HCEC 1CT (cell line): Measurements from ENCODE around the gene CLEC14A.

ENCODE experiments used
- DNase-seq: peaks from one replicate; pipeline ENCODE4 v3.0.0-alpha.2; 2017

Gene CLEC14A, protein sequence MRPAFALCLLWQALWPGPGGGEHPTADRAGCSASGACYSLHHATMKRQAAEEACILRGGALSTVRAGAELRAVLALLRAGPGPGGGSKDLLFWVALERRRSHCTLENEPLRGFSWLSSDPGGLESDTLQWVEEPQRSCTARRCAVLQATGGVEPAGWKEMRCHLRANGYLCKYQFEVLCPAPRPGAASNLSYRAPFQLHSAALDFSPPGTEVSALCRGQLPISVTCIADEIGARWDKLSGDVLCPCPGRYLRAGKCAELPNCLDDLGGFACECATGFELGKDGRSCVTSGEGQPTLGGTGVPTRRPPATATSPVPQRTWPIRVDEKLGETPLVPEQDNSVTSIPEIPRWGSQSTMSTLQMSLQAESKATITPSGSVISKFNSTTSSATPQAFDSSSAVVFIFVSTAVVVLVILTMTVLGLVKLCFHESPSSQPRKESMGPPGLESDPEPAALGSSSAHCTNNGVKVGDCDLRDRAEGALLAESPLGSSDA

DNA sequence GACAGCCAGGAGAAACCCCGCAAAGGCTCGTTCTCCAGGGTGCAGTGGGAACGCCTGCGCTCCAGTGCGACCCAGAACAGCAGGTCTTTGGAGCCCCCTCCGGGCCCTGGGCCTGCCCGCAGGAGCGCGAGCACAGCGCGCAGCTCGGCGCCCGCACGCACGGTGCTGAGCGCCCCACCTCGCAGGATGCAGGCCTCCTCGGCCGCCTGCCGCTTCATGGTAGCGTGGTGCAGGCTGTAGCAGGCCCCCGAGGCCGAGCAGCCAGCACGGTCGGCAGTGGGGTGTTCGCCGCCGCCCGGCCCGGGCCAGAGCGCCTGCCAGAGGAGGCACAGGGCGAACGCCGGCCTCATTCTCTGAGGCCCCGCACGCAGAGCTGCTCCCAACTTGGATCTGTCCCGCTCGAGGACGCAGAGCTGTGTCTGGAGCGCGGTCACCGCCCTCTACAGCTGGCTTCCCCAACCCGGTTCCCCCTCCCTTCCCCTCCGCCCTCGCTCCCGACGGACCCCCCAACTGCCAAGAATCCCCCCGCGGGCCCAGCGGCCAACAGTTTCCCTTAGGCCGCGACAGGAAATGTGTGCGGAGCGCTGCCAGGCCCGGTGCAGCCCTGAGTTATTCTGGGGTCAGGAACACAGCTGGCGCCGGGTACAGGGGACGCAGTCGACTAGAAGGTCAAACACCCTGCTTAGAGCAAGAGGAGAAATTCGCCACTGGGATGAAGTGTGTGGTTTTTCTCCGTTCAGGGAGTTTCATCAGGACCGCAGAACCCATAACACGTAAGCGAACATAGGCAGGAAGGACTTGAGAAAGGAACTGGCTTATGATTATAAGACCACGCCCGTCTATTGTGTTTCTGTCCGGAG is at the start of gene CLEC14A:
Gene CLEC14A (minus strand): TSS at position 421 of the 860 bp plus-strand sequence. CDS start 71 bp downstream, at position 350.
- DNase-seq = no peak

- no peak for DNase-seq
Measured at GRCh38 chr14:38302966-38303365, 47.1 kb upstream of the CLEC14A start.

GRCh38 chr14:38302034-38302433 is 46.1 kb upstream of the CLEC14A start:
- DNase-seq = no peak

DNA sequence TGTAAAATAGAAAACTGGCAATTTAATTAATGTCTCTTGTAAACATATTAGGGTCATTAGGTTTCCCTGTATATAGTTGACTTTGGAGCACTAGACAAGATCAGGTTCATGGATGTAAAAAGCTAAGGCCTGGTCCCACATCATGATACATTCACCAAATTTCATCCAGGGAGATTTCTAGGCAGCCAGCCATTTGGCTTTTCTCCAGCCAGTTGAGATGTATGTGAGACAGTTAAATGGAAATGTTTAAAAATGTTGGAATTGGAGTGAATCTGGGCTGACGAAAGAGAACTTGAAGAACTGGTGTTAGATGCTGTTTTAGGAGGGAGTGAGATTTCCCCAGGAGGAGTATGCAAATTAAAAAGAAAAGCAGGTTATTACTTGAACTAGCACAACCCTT is 41.8 kb upstream of the CLEC14A start:
- DNase-seq = no peak

DNA sequence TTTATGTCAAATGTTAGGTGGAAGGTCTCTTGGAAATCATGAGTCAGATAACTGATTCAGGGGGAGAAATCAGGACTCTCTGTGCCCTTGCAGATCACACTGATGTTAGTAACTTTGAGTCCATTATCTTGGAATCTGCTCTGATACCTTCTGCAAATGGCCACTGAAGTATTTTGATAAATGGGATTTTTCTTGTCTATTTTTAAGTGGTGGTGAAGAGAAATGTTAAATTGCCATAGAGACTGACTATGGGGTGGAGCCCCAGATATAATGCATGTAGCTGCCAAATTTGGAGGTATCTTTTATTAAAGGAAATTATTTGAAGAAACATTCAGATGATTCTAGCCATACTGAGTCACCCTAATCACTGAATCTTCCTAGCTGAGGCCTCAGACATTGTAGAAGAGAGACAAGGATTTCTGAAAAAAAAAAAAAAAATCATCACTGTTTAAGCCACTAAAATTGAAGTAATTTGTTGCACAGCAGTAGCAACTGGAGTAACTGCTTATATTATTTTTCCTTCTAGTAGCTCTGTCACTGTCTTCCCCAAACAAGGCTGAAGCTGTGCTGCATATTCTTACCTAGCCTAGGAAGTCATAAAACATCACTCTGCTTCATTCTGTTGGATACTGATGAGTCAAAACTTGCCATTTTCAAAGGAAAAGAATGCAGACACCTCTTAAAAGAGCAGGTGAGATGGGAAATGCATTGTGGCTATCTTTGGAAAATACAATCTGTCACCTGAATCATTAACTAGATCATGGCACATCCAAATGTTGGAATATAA is 36.0 kb upstream of the CLEC14A start:
- DNase-seq = peak; percentile 59

- DNase-seq = peak; percentile 97
Measured at GRCh38 chr14:38290601-38291188, 34.8 kb upstream of the CLEC14A start.

GRCh38 chr14:38286452-38286851 is 30.6 kb upstream of the CLEC14A start:
- no peak for DNase-seq

DNA sequence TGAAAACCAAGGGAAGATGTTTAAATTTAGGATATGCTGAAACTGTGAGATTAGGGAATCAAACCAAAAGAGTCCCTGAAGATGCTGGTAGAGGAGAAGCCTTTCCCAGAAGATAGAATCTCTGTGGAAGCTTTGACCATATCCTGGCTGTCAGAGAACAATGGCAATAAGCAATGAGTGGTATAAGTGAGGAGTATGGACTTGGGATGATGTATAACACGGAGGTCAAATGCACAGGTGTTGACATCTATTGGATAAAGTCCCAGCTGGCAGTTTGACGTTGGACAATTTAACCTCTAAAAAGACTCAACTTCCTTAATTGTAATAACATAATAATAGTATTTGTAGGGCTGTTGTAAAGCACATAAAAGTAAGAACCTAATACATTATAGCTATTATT is 30.1 kb upstream of the CLEC14A start:
- DNase-seq = no peak

DNA sequence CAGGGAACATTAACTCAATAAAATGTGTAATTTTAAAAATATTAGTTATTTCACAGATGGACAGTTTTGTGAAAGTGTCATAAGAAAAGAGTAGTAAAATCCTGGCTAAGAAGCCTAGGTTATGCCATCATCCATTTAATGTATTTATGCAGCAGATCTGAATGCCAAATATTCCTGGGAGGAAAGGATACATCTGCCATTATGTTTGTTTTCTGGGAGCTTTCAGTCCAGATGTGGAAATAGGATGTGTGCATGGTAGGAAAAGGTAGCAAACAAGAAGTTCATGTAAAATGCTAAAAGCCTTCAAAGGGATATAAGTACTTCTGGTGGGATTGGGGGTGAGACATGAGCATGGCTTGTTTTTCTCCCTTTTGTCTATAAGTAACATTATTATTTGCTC is 27.0 kb upstream of the CLEC14A start:
- no peak for DNase-seq

DNA sequence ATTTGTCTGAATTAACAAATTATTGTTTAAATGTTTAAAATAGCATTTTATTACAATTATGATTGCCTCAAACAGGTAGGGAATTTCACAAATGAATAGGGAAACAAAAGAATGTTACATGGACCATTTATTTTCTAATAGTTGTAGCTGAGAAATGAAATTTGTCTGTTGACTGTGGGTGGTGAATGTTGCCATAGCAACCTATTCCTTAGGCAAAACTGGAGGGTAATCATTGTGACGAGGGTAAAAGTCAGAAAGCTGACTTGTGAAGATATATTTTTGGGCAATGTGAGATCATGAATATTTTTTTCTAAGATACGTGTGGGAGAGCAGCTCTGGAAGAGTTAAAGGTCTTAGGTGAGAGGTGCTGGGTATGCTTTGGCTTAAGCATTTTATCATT is 24.2 kb upstream of the CLEC14A start:
- DNase-seq = no peak

GRCh38 chr14:38279572-38279971 is 23.7 kb upstream of the CLEC14A start:
- no peak for DNase-seq

- no peak for DNase-seq
Measured at GRCh38 chr14:38278035-38278434, 22.1 kb upstream of the CLEC14A start.

DNA sequence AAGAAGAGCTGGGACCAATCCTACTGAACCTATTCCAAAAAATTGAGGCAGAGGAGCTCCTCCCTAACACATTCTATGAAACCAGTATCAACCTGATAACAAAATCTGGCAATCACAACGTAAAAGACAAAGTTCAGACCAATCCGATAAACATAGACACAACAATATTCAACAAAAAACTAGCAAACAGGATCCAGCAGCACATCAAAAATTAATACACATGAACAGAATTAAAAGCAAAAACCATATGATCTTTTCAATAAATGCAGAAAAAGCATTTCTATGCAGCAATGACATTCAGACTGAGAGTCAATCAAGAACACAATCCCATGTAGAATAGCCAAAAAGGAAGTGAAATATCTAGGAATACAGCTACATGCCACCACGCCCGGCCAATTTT is 7.0 kb upstream of the CLEC14A start:
- DNase-seq = no peak

GRCh38 chr14:38261620-38262019 is 5.7 kb upstream of the CLEC14A start:
- no peak for DNase-seq

DNA sequence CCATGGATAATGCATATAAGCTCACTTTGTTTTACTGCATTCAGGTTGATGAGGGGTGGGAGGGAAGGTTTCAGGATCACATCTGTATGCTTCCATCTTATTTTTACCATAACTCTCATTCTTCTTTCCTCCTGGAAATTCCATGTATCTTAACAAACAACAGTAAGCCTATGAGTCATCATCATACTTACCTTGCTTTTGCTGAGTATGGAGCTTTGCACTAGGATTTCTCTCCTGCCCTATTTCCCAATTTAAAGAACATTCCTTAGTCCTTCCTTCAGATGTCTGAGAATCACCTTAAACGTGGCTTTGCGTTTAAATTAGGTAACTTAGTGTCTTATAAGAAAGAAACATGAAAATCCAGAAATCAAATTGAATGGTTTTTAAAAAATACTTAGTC is 1.6 kb upstream of the CLEC14A start:
- peak; percentile 45 for DNase-seq

GRCh38 chr14:38256533-38256840 is 594 bp upstream of the CLEC14A start:
- DNase-seq = no peak

GRCh38 chr14:38255408-38255672 is 553 bp downstream of the CLEC14A start:
- no peak for DNase-seq

- DNase-seq = no peak
Measured at GRCh38 chr14:38254571-38255407, 1.1 kb downstream of the CLEC14A start.

- no peak for DNase-seq
Measured at GRCh38 chr14:38253676-38254075, 2.2 kb downstream of the CLEC14A start.

- no peak for DNase-seq
Measured at GRCh38 chr14:38252066-38252710, 3.7 kb downstream of the CLEC14A start.

- DNase-seq = no peak
Measured at GRCh38 chr14:38250331-38250730, 5.6 kb downstream of the CLEC14A start.
